WTC11 (cell line): ENCODE data around the gene PDZD2.

Source experiments
- ATF2 ChIP-seq: sonication (generic); formaldehyde crosslinking; IDR thresholded peaks from 2 replicates; pipeline ENCODE4 v1.8.1; 2022; ENCODE audit warnings: low read depth, missing genetic modification reagents, borderline replicate concordance
- CTCF ChIP-seq: fragments of 200-600 bp; IDR thresholded peaks from 2 replicates; pipeline ENCODE4 v1.8.0; 2022; ENCODE audit warnings: antibody characterized with exemption
- FOXK1 ChIP-seq: sonication (generic); formaldehyde crosslinking; IDR thresholded peaks from 2 replicates; pipeline ENCODE4 v1.8.0; 2022; ENCODE audit warnings: mild to moderate bottlenecking, moderate library complexity, missing genetic modification reagents
- JUN ChIP-seq: sonication (generic); formaldehyde crosslinking; IDR thresholded peaks from 2 replicates; pipeline ENCODE4 v1.8.0; 2023; ENCODE audit warnings: mild to moderate bottlenecking, missing genetic modification reagents
- TCF7 ChIP-seq: sonication (generic); formaldehyde crosslinking; IDR thresholded peaks from 2 replicates; pipeline ENCODE4 v1.8.0; 2022; ENCODE audit warnings: mild to moderate bottlenecking, low read depth, missing genetic modification reagents, moderate library complexity

- no peak for TF ChIP-seq CTCF
- no peak for TF ChIP-seq TCF7 (CRISPR knock-in tag)
- no peak for TF ChIP-seq FOXK1
- no peak for TF ChIP-seq JUN
- TF ChIP-seq ATF2 (CRISPR knock-in tag), result no peak
These were observed 274.9 kb downstream of the PDZD2 start for GRCh38 chr5:31913808-31914207.
